ENCODE data around the gene TCN2.

DNA sequence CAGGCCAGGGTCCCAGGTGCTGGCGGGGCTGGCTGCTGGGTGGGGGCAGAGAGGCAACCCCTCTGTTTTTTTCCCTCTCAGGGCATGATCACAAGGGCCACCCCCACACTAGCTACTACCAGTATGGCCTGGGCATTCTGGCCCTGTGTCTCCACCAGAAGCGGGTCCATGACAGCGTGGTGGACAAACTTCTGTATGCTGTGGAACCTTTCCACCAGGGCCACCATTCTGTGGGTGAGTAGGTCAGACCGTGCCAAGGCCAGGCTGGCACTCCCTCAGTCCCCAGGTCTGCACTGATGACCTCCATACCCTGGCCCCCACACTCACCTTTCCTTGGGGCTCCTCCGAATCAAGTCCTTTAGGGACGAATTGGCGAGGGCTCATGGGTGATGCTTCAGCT, 7.3 kb downstream of the TCN2 start:
- TF ChIP-seq, protein P1, sequence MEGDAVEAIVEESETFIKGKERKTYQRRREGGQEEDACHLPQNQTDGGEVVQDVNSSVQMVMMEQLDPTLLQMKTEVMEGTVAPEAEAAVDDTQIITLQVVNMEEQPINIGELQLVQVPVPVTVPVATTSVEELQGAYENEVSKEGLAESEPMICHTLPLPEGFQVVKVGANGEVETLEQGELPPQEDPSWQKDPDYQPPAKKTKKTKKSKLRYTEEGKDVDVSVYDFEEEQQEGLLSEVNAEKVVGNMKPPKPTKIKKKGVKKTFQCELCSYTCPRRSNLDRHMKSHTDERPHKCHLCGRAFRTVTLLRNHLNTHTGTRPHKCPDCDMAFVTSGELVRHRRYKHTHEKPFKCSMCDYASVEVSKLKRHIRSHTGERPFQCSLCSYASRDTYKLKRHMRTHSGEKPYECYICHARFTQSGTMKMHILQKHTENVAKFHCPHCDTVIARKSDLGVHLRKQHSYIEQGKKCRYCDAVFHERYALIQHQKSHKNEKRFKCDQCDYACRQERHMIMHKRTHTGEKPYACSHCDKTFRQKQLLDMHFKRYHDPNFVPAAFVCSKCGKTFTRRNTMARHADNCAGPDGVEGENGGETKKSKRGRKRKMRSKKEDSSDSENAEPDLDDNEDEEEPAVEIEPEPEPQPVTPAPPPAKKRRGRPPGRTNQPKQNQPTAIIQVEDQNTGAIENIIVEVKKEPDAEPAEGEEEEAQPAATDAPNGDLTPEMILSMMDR (IDR thresholded peaks at IDR 0.05; ENCODE audit: borderline replicate concordance, extremely low read depth, low read length, poor library complexity, severe bottlenecking), result no peak
- no peak for TF ChIP-seq EZH2 (IDR thresholded peaks at IDR 0.05; ENCODE audit: borderline replicate concordance, low read depth, low read length, severe bottlenecking)

All from DND-41 (cell line).